HepG2 (cell line): ENCODE data around the gene POGLUT2. TPM values are rescaled to one million over a fixed set of nuclear protein-coding genes. Genes with fewer than 3 reads are reported as not detected.
A peak's percentile ranks its signal among the peaks of the same experiment; 100 is the strongest.

Experiments
- ATAC-seq: fragments of 200-7000 bp; cut with Tn5 transposase; 3 replicates; pipeline ENCODE4 v1.9.1; 2020; ENCODE audit warnings: mild to moderate bottlenecking, moderate library complexity
- BruUV-seq: library from RNA; stranded (reverse); fragments of 400-500 nt; replicated peaks from 2 replicates; lab custom pipeline; 2021; lab: Mats Ljungman, UMichigan
- CTCF ChIA-PET: fragments of 300-600 bp; formaldehyde crosslinking; extraction: SDS; loops from one replicate; lab custom pipeline; 2021; ENCODE audit warnings: low total read pairs, inconsistent platforms, low intra/inter-chr PET ratio; lab: Yijun Ruan, JAX
- POLR2A ChIA-PET: fragments of 350-600 bp; sonication (Branson Sonifier 250); formaldehyde crosslinking; loops from one replicate; lab custom pipeline; 2020; ENCODE audit warnings: antibody characterized with exemption, inconsistent platforms; lab: Yijun Ruan, JAX
- DNase-seq: peaks from one replicate; pipeline ENCODE4 v3.0.0-alpha.2; 2015; ENCODE audit warnings: low spot score
- FAIRE-seq: peaks from 3 replicates; lab custom pipeline; 2011; peaks lifted over from hg19 to GRCh38; lab: Jason Lieb, UNC
- H2AFZ ChIP-seq: one replicate; pipeline ENCODE4 v1.6.1; 2011; ENCODE audit warnings: low read length, inconsistent platforms
- H3K27ac ChIP-seq: fragments of 300-600 bp; 3 replicates; pipeline ENCODE4 v1.8.0; 2011; ENCODE audit warnings: mixed run types, mild to moderate bottlenecking, mixed read lengths, low read length, inconsistent platforms; ENCODE audit not compliant: insufficient read depth; ENCODE audit errors: extremely low read length
- H3K27me3 ChIP-seq, 2 experiments: fragments of 200-600 bp in 1 of 2; 2 replicates in 1 of 2; 3 replicates in 1 of 2; pipeline versions ENCODE4 v1.6.0 to v1.8.0; 2011; ENCODE audit warnings: low read length in 2 of 2, mild to moderate bottlenecking in 2 of 2, moderate library complexity in 2 of 2, inconsistent platforms in 1 of 2; ENCODE audit not compliant: insufficient read depth in 2 of 2, control insufficient read depth in 1 of 2
- H3K36me3 ChIP-seq, 2 experiments: fragments of 200-600 bp in 1 of 2; replicated peaks in 1 of 2; 2 replicates in 1 of 2; 3 replicates in 1 of 2; pipeline versions ENCODE4 v1.5.1 to v1.8.0; 2011; ENCODE audit warnings: low read length in 2 of 2, inconsistent platforms in 1 of 2; ENCODE audit not compliant: insufficient read depth in 2 of 2, control insufficient read depth in 1 of 2
- H3K4me1 ChIP-seq: 2 replicates; pipeline ENCODE4 v1.5.1; 2012; ENCODE audit warnings: low read length, inconsistent platforms; ENCODE audit not compliant: insufficient read depth
- H3K4me2 ChIP-seq: 2 replicates; pipeline ENCODE4 v1.6.0; 2011; ENCODE audit warnings: low read depth, low read length, inconsistent platforms
- H3K4me3 ChIP-seq, 3 experiments: fragments of 200-600 bp in 1 of 3; sonication (generic), shearing (Covaris generic) in 1 of 3; replicated peaks in 1 of 3; 2 replicates each; pipeline ENCODE4 v1.5.1; 2011 to 2016; ENCODE audit warnings: low read length in 3 of 3, inconsistent platforms in 2 of 3, low read depth in 2 of 3, mild to moderate bottlenecking in 2 of 3, control low read depth in 1 of 3, mixed read lengths in 1 of 3; ENCODE audit not compliant: insufficient read depth in 1 of 3
- H3K79me2 ChIP-seq: one replicate; pipeline ENCODE4 v1.6.1; 2011; ENCODE audit warnings: low read length, inconsistent platforms; ENCODE audit not compliant: insufficient read depth
- H3K9ac ChIP-seq: 2 replicates; pipeline ENCODE4 v1.6.0; 2011; ENCODE audit warnings: mild to moderate bottlenecking, low read depth, low read length, inconsistent platforms; ENCODE audit not compliant: insufficient read depth
- H3K9me3 ChIP-seq: 2 replicates; pipeline ENCODE4 v1.5.1; 2012; ENCODE audit warnings: mild to moderate bottlenecking, low read length
- H4K20me1 ChIP-seq: 2 replicates; pipeline ENCODE4 v1.6.0; 2011; ENCODE audit warnings: inconsistent platforms, mild to moderate bottlenecking, low read length, moderate library complexity; ENCODE audit not compliant: insufficient read depth
- CSRNP1 ChIP-seq: sonication (generic); formaldehyde crosslinking; IDR thresholded peaks from 2 replicates; pipeline ENCODE4 v1.8.1; 2023; ENCODE audit warnings: mild to moderate bottlenecking, missing genetic modification reagents
- E2F1 ChIP-seq: sonication (generic); formaldehyde crosslinking; IDR thresholded peaks from 2 replicates; pipeline ENCODE4 v1.5.0; 2020; ENCODE audit warnings: missing genetic modification reagents
- MXD1 ChIP-seq: sonication (generic); formaldehyde crosslinking; IDR thresholded peaks from 2 replicates; pipeline ENCODE4 v1.4.0; 2020; ENCODE audit warnings: mild to moderate bottlenecking, missing genetic modification reagents
- RXRB ChIP-seq: IDR thresholded peaks from 2 replicates; pipeline ENCODE4 v1.6.1; 2016; ENCODE audit warnings: borderline replicate concordance, missing genetic modification reagents, missing compliant biosample characterization
- ZNF407 ChIP-seq: sonication (generic); formaldehyde crosslinking; IDR thresholded peaks from one replicate; pipeline ENCODE4 v1.5.1; 2020; ENCODE audit warnings: mild to moderate bottlenecking, missing genetic modification reagents; ENCODE audit errors: not compliant biosample characterization
- ZNF580 ChIP-seq: IDR thresholded peaks from 2 replicates; pipeline ENCODE4 v1.6.1; 2016; ENCODE audit warnings: low read depth, borderline replicate concordance
- ZSCAN9 ChIP-seq: IDR thresholded peaks from 2 replicates; pipeline ENCODE4 v1.6.1; 2016; ENCODE audit warnings: borderline replicate concordance
- WGBS: methylation state at CpG from one replicate; pipeline ENCODE4 v1.1.6; 2017; ENCODE audit warnings: low lambda C conversion rate; 5-methylcytosine and 5-hydroxymethylcytosine counted together
- in situ Hi-C: cut with HindIII; loops from 2 replicates; pipeline ENCODE4 v1.10.0; 2017; ENCODE audit warnings: low pct_unique_long_range_greater_than_20kb; ENCODE audit not compliant: extremely low pct_ligation_motif_present
- intact Hi-C: fragments of 100-400 bp; cut with micrococcal nuclease; formaldehyde crosslinking; loops from one replicate; pipeline ENCODE4 v1.10.0; 2022; ENCODE audit not compliant: unreplicated experiment
- polyA plus RNA-seq, 8 experiments: library from polyadenylated mRNA; depleted of rRNA in 3 of 8; stranded (reverse) in 7 of 8; unstranded in 1 of 8; fragments of >200 nt; fragmentation: Illumina TruSeq in 4 of 8; extraction: Trizol in 4 of 8; gene quantifications; 2 replicates each; pipeline versions ENCODE4 v1.2.1 to v1.2.3, GENCODE V29; 2011 to 2016; ENCODE audit warnings: low read depth in 4 of 8, missing spikeins in 1 of 8, mixed read lengths in 1 of 8; ENCODE audit not compliant: insufficient read depth in 1 of 8
- total RNA-seq, 5 experiments: library from RNA; depleted of rRNA; stranded (reverse); fragments of >200 nt; fragmentation: Illumina TruSeq; extraction: Trizol; gene quantifications; 2 replicates each; pipeline ENCODE4 v1.2.3, GENCODE V29; 2016; ENCODE audit warnings: low read depth in 1 of 5

POGLUT2 gene
- total and polyA plus RNA-seq, 2 of the 13 experiments (the other 11 are each of a cell fraction or from before 2014, with no cell fraction given): 18.0 to 26.1 TPM

GRCh38 chr13:102799426-102800144 lies 809 bp upstream of the POGLUT2 start (continued):
- TF ChIP-seq CSRNP1 (CRISPR knock-in tag): no peak; the same call in 1 of the 2 replicates
- TF ChIP-seq ZSCAN9 (CRISPR knock-in tag): 0 out of 2 replicates have a peak, but pooled peaks have one; percentile 23
- TF ChIP-seq MXD1 (CRISPR knock-in tag): peak; percentile 11; the same call in 1 of the 2 replicates

- no peak for DNase-seq
- peaks cover 11% of the 10 kb centered on the region for H3K4me1 ChIP-seq
- no peak for FAIRE-seq
- peaks cover 2 to 9% of the 10 kb centered on the region in 2 experiments; a peak in 3 of 5 replicates for H3K36me3 ChIP-seq
- peaks cover 6% of the 10 kb centered on the region for H3K79me2 ChIP-seq
- intact Hi-C loops: no loop called here
- H3K27ac ChIP-seq: no peak overlapping the region
- no peak for ATAC-seq
- 95% methylated on average over 8 of the region's 9 CpGs for WGBS
- CTCF ChIA-PET: no interaction called here
- no peaks in the 10 kb centered on the region for H4K20me1 ChIP-seq
- H3K9me3 ChIP-seq: no peaks in the 10 kb centered on the region
- POLR2A ChIA-PET: no interaction called here
- no peak overlapping the region for H3K4me2 ChIP-seq
- no peak overlapping the region for H2AFZ ChIP-seq
- H3K9ac ChIP-seq: no peak overlapping the region
- no peak overlapping the region for H3K4me3 ChIP-seq
- BruUV-seq: no TSS peak
- in situ Hi-C loops: no loop called here
- no peaks in the 10 kb centered on the region; a peak in 1 of 5 replicates for H3K27me3 ChIP-seq
- TF ChIP-seq E2F1 (no peak), ZNF407 (CRISPR knock-in tag) (no peak), RXRB (CRISPR knock-in tag) (no peak), ZNF580 (no peak)
Observed at GRCh38 chr13:102793611-102794355, 5.0 kb downstream of the POGLUT2 start.
